GM19035 (cell line): ENCODE data around the gene MYB.
"Not testable (repeated sequence)": the region's sequence is repeated elsewhere in the genome, so short reads cannot be mapped to it uniquely, and the experiment has no call there.

Experiments
- ATAC-seq: cut with Tn5 transposase; IDR thresholded peaks from one replicate; pipeline ENCODE4 v1.9.1; 2021; ENCODE audit not compliant: unreplicated experiment

The MYB gene

GRCh38 chr6:135162678-135163439 lies 18.2 kb upstream of the MYB start:
- peak; percentile 40 for ATAC-seq

GRCh38 chr6:135163440-135163738 lies 17.7 kb upstream of the MYB start:
- ATAC-seq = peak; percentile 66

- ATAC-seq = not testable (repeated sequence)
Measured at GRCh38 chr6:135164387-135164786, 16.7 kb upstream of the MYB start.

GRCh38 chr6:135165031-135165430 lies 16.1 kb upstream of the MYB start:
- no peak for ATAC-seq

GRCh38 chr6:135166515-135166914 lies 14.6 kb upstream of the MYB start:
- ATAC-seq = no peak

GRCh38 chr6:135167617-135168016 lies 13.5 kb upstream of the MYB start:
- ATAC-seq = no peak

- no peak for ATAC-seq
Measured at GRCh38 chr6:135168766-135169165, 12.3 kb upstream of the MYB start.

- ATAC-seq = no peak
Measured at GRCh38 chr6:135170238-135170637, 10.9 kb upstream of the MYB start.

GRCh38 chr6:135170849-135171248 lies 10.3 kb upstream of the MYB start:
- peak; percentile 46 for ATAC-seq

GRCh38 chr6:135173242-135173988 lies 7.7 kb upstream of the MYB start:
- ATAC-seq = no peak

- no peak for ATAC-seq
Measured at GRCh38 chr6:135173989-135174484, 7.1 kb upstream of the MYB start.

GRCh38 chr6:135176058-135176457 lies 5.0 kb upstream of the MYB start:
- no peak for ATAC-seq

- no peak for ATAC-seq
Measured at GRCh38 chr6:135176464-135176863, 4.6 kb upstream of the MYB start.

- no peak for ATAC-seq
Measured at GRCh38 chr6:135179372-135179771, 1.7 kb upstream of the MYB start.

- no peak for ATAC-seq
Measured at GRCh38 chr6:135179920-135180541, 1.1 kb upstream of the MYB start.

GRCh38 chr6:135181333-135182070 lies 394 bp downstream of the MYB start:
- no peak for ATAC-seq

GRCh38 chr6:135182071-135183001 lies 1.2 kb downstream of the MYB start:
- peak; percentile 9 for ATAC-seq

GRCh38 chr6:135183002-135183531 lies 2.0 kb downstream of the MYB start:
- ATAC-seq = peak; percentile 42

- peak; percentile 34 for ATAC-seq
Measured at GRCh38 chr6:135183532-135184440, 2.7 kb downstream of the MYB start.
